Measurements from ENCODE around the gene PSMB8.

The PSMB8 gene

DNA sequence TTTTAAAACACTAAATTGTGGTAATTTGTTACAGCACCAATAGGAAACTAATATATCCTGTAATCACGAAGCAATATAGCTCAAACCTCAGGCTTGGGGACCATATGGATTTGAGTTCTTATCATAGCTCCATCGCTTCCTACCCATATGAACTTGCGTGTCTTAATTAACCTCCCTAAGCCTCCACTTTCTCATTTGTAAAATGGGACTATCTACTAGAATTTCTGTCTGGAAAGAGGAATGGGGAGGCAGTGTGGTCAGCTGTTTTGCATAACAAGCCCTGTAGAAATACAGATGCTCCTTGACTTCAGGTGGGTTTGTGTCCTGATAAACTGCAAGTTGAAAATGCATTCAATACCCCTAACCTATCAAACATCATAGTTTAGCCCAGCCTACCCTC, 44.1 kb downstream of the PSMB8 start:
- in situ Hi-C loops (cut with HindIII; ENCODE audit: low sequenced_read_pairs), result loop anchor here (10.0 kb wide), 1 partner anchor 385 kb away; no protein-coding TSS in a partner anchor

DNA sequence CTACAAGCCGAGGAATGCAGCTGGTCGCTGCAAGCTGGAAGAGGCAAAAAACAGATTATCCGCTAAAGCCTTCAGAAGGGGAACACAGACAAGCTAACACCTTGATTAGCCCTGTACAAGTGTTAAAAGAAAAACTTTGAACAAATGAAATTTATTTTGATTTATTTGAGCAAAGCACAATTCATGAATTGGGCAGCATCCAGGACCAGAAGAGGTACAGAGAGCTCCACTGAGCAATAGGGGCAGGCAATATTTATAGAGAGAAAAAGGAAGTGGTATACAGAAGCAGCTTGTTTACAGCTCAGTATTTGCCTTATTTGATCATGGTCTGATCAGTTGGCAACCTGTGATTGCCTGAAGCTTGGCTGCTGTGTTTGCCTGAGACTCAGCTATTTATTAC, 44.7 kb downstream of the PSMB8 start:
- in situ Hi-C loops (cut with HindIII; ENCODE audit: low sequenced_read_pairs), result loop anchor here (10.0 kb wide), 1 partner anchor 384 kb away; no protein-coding TSS in a partner anchor

DNA sequence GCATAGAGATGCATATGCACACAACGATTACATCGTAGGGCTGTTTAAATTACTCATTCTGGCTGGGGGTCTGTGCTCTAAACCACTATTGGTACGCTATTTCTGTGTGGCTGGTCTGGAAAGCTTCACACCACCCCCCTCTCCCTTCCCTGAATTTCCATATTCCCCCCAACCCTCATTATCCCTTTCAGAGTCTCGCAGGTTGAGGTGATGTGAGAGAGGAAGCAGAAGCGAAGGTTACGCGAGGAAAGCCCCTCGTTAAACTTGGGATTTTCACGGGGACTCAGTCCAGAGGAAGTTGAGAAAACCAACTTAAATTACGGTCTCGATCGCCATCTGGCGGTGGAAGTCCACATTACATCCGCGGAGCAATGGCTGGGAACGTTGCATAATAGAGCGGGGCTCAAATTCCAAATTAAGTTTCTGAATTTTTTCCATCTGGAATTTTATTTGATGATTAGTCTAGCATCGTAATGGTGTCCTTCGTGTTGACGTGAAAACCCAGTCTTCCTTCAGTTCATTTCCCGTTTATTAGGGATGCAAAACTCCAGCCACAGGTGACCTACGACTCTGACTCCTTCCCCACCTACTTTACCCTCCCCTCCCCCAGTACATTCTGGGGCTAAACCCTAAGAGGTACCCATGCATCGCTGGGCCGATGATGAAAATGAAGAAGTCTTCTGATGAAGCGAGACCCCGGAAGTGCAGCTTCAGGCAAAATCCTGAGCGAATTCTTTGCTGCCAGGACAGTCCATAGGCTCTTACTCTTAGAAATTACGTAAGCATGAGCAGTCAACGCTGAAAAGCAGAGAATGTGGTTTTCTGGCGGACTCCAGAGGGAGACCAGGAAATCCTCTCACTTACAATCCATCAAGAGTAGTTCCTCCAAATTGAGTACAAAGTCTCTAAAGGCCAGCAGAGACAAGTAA, 46.7 kb downstream of the PSMB8 start:
- in situ Hi-C loops (cut with HindIII; ENCODE audit: low sequenced_read_pairs), result loop anchor here (10.0 kb wide), 1 partner anchor 382 kb away; no protein-coding TSS in a partner anchor

DNA sequence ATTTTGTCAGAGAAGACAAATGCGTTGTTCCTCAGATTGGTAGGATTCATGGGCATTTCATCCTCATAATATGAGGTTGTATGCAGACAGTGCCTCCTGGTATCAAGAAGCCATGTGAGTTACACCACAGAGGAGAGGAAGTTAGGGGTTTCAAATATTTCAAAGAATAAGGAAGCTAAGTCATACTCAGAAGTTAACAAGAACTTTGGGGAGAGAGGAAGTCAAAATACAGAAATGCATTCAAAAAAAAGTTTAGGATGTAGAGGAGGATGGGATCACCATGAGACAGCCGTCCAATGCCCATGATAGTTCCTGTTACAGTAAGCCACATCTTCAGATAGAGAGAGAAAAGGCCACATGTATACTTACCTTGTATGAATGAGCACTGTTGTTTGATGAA, 49.3 kb downstream of the PSMB8 start:
- in situ Hi-C loops (cut with HindIII; ENCODE audit: low sequenced_read_pairs), result loop anchor here (10.0 kb wide), 1 partner anchor 380 kb away; no protein-coding TSS in a partner anchor

DNA sequence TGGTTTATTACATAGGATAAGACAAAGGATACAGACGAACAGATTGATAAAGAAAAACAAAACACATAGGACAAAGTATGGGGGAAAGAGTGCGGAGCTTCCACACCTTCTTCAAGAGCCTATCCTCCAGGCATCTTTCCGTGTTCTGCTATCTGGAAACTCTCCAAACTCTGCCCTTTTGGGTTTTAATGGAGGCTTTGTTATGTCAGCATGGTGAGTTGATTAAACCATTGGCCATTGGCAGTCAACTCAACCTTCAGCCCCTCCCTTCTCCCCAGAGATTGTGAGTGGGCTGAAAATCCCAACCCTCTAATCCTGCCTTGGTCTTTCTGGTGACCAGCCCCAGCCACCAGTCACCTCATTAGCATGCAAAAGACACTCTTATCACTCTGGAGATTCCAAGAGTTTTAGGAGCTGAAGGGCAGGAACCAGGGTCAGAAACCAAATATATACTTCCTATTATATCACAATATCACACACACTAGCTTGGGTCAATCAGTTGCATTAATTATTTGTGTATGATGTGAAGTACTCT, 50.9 kb downstream of the PSMB8 start:
- in situ Hi-C loops (cut with HindIII; ENCODE audit: low sequenced_read_pairs), result loop anchor here (10.0 kb wide), 1 partner anchor 378 kb away; no protein-coding TSS in a partner anchor

All from DLD1 (cell line).